Muscle layer of duodenum (tissue), 2 donors: ENCODE measurements around the gene FERMT2.

Experiments used
- H3K27ac ChIP-seq: one replicate; pipeline ENCODE4 v1.7.0; 2013; ENCODE audit warnings: mild to moderate bottlenecking, low read length
- H3K27me3 ChIP-seq: one replicate; pipeline ENCODE4 v1.7.0; 2013; ENCODE audit warnings: low read depth, mild to moderate bottlenecking, control low read depth, low read length
- H3K36me3 ChIP-seq, 2 donors: one replicate each; pipeline ENCODE4 v1.7.0; 2013; ENCODE audit warnings: low read length in 2 of 2, control low read depth in 1 of 2, mild to moderate bottlenecking in 1 of 2; ENCODE audit not compliant: insufficient read depth in 2 of 2, control insufficient read depth in 1 of 2
- H3K4me1 ChIP-seq, 2 donors: one replicate each; pipeline ENCODE4 v1.7.0; 2013; ENCODE audit warnings: low read length in 2 of 2, mild to moderate bottlenecking in 2 of 2, control low read depth in 1 of 2, moderate library complexity in 1 of 2; ENCODE audit not compliant: insufficient read depth in 2 of 2, control insufficient read depth in 1 of 2
- H3K4me3 ChIP-seq, 2 donors: one replicate each; pipeline ENCODE4 v1.7.0; 2013; ENCODE audit warnings: low read length in 2 of 2, low read depth in 1 of 2, mild to moderate bottlenecking in 1 of 2
- H3K9me3 ChIP-seq, 2 donors: one replicate each; pipeline ENCODE4 v1.7.0; 2013; ENCODE audit warnings: low read length in 2 of 2, control low read depth in 1 of 2, mild to moderate bottlenecking in 1 of 2; ENCODE audit not compliant: control insufficient read depth in 1 of 2
- donor health status: healthy.

The FERMT2 gene

DNA sequence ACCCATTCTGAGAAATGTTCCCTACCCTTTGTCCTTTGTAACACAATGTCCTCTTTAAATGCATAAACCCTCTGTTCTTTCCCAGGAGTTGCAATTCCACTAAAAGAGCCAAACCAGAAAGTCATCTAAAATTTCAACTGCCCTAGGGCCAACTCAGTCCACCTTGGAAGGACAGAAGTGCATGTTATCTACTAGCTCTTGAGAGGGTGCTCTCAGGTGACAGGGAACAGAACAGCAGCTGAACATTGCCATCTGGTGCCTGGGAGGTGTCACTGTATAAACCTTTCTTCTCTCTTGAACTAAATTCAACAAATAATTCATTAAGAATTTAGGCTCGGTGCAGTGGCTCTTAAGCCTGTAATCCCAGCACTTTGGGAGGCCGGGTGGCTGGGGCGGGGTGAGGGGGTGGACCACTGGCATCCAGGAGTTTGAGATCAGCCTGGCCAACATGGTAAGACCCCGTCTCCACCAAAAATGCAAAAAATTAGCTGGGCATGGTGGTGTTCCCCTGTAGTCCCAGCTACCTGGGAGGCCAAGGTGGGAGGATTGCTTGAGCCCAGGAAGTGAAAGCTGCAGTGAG is 10.3 kb upstream of the FERMT2 start:
- no peak overlapping the region for H3K27ac ChIP-seq

DNA sequence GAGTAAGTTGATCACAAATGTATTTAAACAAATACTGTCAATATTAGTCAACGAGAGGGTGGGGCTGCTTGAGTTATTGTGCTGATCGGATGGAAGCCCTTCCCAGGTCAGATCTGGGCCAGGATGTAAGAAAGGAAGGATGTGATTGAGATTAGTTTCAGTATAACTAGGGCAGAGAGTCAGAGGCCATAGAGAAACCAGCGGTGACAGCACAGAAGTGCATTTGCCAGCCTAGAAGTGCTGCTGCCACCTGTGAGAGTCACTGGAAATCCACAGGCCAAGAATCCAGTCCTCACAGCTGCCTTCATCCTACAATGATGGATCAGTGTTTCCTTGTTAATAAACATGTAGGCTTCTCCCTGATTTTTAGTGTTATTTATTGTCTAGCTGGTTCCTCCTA is 9.8 kb upstream of the FERMT2 start:
- Histone ChIP-seq H3K4me3 (no peak overlapping the region), H3K36me3 (no peaks in the 10 kb centered on the region), H3K27ac (no peak overlapping the region), H3K9me3 (no peaks in the 10 kb centered on the region), H3K27me3 (no peaks in the 10 kb centered on the region), H3K4me1 (peaks cover 0 to 8% of the 10 kb centered on the region in 2 donors)

More for the DNA sequence above, 10.3 kb upstream of the FERMT2 start:
- no peaks in the 10 kb centered on the region for H3K9me3 ChIP-seq
- H3K27me3 ChIP-seq = no peaks in the 10 kb centered on the region
- H3K36me3 ChIP-seq = no peaks in the 10 kb centered on the region
- H3K4me1 ChIP-seq = peaks cover 0 to 8% of the 10 kb centered on the region in 2 donors
- H3K4me3 ChIP-seq = no peak overlapping the region

DNA sequence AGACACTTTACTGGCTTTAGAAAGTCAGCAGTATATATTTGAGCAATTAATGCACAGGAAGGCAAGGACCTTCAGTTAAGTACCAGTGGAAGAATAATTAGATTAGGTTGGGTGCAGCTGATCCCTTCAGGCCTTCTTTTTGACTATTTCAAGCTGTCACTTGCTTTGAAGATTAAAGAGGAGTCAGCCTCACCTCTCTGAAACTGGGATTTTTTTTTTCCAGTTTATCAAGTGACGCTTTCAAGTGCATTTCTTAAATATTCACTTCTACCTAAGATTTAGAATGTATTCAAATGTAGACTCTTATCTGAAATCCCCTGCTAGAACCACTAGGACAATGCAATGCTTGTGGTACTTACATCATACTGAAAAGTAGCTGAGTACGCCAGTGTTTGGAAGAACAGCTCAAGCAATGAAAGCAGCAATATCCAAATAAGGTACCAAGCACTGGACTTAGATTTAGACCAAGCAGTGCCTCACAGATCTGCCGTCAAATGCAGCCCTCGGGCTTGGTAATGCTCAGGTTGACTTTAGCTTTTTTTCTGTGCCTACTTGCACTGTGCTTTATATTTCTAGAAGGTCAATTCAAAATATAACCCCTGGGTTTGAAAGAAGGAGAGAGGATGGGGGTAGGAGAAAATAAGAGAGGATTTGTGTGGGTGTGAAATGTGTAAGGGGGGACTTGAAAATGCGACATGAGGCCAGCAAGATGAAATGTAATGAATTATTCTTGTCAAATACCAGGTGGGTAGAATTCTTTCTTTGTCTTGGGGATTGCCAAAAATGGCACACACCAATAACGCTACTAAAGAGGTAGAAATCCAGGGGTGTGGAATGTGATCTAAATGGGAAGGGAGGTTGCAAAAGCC is 3.7 kb upstream of the FERMT2 start:
- peaks cover 14% of the 10 kb centered on the region for H3K27me3 ChIP-seq
- H3K4me1 ChIP-seq = peaks cover under 1 to 8% of the 10 kb centered on the region in 2 donors
- no peaks in the 10 kb centered on the region for H3K9me3 ChIP-seq
- peak overlapping the region; percentile 3 to 34 for H3K4me3 ChIP-seq
- H3K27ac ChIP-seq = peak overlapping the region; percentile 52
- peaks cover 0 to 16% of the 10 kb centered on the region in 2 donors for H3K36me3 ChIP-seq

DNA sequence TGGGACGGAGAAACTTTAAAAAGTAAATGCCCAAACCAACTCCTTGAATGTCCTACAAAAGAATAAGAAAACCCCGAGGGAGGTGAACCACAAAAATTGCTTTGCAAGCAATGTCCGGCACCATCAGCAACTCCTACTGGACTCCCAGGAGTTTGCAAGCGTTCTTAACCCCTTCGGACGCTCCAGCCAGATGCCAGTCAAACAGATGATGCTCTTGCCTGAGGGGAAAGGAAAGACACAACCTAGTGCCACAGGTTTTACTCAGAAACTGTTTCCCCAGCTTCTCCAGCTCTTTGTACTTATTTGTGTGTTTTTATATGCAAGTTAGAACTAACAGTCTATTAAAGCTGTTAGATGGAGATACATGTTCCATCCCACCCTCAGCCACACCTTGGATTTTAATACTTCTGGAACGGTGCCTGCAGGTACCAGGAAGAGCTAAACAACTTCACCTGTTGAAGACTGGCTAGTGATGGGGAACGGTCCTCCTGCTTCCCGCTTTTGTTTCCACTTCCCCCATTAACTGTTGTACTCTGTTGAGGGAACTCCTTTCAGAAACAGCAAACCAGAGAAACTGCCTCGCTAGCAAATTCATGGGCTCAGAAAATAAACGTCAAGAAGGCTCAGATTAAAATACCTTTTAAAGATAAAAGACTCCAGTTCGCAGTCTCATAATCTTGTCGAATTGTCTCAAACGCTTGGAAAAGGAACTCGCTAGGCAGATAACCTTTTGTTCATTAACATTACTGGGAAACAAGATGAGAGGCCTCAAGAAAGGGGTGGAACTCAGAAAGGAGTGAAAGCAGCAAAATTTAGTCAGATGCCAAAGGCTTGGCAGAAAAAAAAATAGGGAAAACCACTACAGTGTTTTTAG is 1.1 kb upstream of the FERMT2 start:
- Histone ChIP-seq H3K36me3 (peaks cover 0 to 23% of the 10 kb centered on the region in 2 donors), H3K4me3 (peak overlapping the region; percentile 63 to 75), H3K27ac (peak overlapping the region; percentile 85), H3K4me1 (peaks cover 2 to 20% of the 10 kb centered on the region in 2 donors), H3K27me3 (peaks cover 16% of the 10 kb centered on the region), H3K9me3 (no peaks in the 10 kb centered on the region)

DNA sequence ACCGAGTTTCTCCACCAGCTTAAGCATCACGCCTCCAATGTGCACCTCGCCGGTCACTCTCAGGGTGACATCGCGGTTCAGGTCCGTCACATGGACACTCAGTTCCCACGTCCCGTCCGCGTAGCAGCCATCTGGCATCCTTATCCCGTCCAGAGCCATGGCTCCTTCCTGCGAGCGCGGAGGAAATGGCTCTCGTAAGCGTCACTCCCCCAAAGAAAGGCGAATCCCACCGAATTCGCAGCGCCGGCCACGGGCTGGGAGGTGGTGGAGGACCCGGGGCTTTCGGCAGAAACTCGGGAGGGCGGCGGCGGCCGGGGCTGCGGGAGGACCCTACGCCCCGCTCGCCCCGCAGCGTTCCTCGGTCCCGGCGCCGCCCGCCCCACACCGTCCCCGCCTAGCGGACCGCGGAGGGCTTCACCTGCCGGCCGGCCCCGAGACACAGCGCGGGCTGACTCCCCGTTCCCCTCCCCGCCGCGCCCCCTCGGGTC is 396 bp downstream of the FERMT2 start:
- Histone ChIP-seq H3K36me3 (peaks cover 0 to 23% of the 10 kb centered on the region in 2 donors), H3K4me3 (peak overlapping the region; percentile 92 to 94), H3K27me3 (peaks cover 16% of the 10 kb centered on the region), H3K9me3 (no peaks in the 10 kb centered on the region), H3K27ac (peak overlapping the region; percentile 96), H3K4me1 (peaks cover 2 to 28% of the 10 kb centered on the region in 2 donors)

DNA sequence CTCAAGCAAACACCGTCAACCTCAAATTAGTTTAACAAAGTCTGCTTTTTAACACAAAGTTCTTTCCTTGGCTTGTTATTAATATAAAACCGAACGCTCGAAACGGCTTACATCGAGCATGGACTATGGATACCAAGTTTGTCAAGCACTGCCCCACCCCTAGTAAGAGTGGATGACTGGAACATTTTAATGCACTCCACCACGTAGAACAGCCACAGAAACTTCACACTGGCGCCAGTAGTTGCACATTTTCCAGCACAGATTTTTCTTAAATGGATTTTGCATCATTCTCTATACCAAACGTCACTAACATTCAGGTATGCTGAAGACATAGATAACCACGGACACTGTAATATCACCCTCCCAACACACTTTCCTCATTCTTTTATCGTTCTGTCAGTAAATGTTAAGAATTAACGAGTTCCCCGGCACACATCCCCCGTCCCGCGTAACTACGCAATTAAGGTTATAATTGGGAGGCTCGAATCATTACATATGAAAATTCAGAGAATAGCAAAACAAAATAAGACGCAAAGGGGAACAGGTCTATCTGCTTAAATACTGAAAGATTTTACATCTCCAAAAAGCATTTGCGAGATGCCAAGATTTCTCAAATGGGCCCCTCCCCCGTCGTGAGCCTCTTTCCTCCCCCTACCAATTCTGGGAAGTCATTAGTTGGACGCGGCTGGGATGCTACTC is 990 bp downstream of the FERMT2 start:
- Histone ChIP-seq H3K4me1 (peaks cover 2 to 32% of the 10 kb centered on the region in 2 donors), H3K9me3 (no peaks in the 10 kb centered on the region), H3K36me3 (peaks cover 0 to 23% of the 10 kb centered on the region in 2 donors), H3K4me3 (peak overlapping the region; percentile 92 to 94), H3K27ac (peak overlapping the region; percentile 96), H3K27me3 (peaks cover 16% of the 10 kb centered on the region)

DNA sequence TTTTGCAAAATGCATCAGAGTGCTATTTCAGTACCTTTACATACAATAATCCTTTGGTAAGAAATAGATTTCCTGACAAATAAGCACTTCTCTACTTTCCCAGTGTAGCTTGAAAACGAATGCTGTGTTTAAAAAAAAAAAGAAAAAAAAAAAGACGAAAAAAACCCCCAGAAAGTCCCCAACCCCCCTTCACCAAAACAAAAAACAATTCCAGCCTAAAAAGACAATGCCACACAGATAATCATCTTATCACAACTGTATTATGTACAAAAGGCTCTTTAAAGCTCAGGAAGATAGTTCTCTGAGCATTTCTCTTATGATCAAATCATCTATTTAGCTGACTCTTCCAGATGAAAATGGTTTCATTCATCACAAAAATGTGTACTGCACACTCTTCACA is 1.6 kb downstream of the FERMT2 start:
- Histone ChIP-seq H3K27ac (peak overlapping the region; percentile 96), H3K4me1 (peaks cover 2 to 38% of the 10 kb centered on the region in 2 donors), H3K4me3 (peak overlapping the region; percentile 92 to 94)

DNA sequence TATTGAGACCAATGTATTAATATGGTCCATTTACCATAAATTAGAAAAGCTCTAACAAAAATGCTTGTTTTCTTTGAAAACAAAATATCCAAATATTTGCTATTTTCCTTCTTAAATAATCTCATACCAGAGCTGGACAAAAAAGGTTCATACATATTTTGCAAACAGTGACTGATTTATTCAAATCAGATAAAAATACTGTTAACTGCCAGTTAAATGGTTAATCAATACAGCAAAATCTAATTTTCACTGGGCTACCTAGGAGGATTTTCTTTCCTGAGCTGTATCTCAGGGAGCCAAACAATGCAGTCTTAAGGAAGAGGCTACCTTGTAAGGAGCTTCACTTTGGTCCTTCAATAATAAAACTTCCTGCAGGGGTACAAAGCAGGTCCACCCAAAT is 2.0 kb downstream of the FERMT2 start:
- Histone ChIP-seq H3K36me3 (peaks cover 0 to 23% of the 10 kb centered on the region in 2 donors), H3K9me3 (no peaks in the 10 kb centered on the region), H3K27me3 (peaks cover 16% of the 10 kb centered on the region), H3K27ac (peak overlapping the region; percentile 96), H3K4me3 (peak overlapping the region; percentile 92 to 94), H3K4me1 (peaks cover 2 to 42% of the 10 kb centered on the region in 2 donors)

More for the DNA sequence above, 1.6 kb downstream of the FERMT2 start:
- peaks cover 0 to 23% of the 10 kb centered on the region in 2 donors for H3K36me3 ChIP-seq
- H3K9me3 ChIP-seq = no peaks in the 10 kb centered on the region
- peaks cover 16% of the 10 kb centered on the region for H3K27me3 ChIP-seq

DNA sequence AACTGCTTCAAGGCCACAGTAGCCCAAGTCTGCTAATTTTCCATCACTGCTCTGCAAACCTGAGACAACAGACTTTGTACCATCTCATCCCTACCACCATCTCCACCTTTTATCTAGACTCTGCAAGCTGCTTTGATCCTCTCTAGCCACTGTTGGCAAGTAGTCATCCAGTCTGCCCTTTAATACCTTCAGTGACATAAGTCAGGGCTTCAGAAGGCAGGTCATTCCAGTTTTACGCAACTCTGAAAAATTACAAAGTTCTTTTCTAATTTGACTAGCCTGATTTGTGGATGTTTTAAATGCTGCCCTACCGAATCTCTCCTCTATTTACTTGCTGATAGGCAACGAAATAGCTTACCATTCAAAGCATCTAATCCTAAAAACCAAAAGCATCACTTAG is 2.8 kb downstream of the FERMT2 start:
- H3K27ac ChIP-seq = peak overlapping the region; percentile 58
- H3K27me3 ChIP-seq = peaks cover 16% of the 10 kb centered on the region
- peaks cover 2 to 46% of the 10 kb centered on the region in 2 donors for H3K4me1 ChIP-seq
- H3K4me3 ChIP-seq = peak overlapping the region; percentile 92 to 94
- H3K9me3 ChIP-seq = no peaks in the 10 kb centered on the region
- H3K36me3 ChIP-seq = peaks cover 0 to 28% of the 10 kb centered on the region in 2 donors

DNA sequence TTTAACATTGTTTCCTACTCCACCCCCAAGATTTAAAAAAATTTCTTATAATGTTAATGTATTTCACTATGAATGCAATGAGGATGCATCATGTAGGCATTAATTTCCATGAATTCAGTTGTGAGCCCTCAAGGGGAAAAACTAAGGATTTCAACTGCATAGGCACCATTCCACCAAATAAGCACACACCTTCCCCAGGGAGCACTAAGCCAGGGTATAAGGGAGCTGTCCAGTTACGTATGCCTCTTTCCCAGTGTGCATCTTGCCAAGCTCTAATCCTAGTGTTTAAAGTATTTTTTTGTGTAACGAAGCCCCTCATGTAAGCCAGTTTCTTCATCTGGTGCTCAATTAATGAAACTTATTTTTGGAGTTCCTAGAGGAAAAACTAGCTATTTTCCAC is 6.6 kb downstream of the FERMT2 start:
- Histone ChIP-seq H3K27me3 (no peaks in the 10 kb centered on the region), H3K4me3 (no peak overlapping the region), H3K4me1 (peaks cover 0 to 65% of the 10 kb centered on the region in 2 donors), H3K9me3 (no peaks in the 10 kb centered on the region), H3K36me3 (peaks cover 0 to 10% of the 10 kb centered on the region in 2 donors), H3K27ac (no peak overlapping the region)
